HepG2 (cell line): ENCODE measurements around the gene ZIC4. TPM values are rescaled to one million over a fixed set of nuclear protein-coding genes. Genes with fewer than 3 reads are reported as not detected.

ENCODE experiments used
- ATAC-seq: fragments of 200-7000 bp; cut with Tn5 transposase; 3 replicates; pipeline ENCODE4 v1.9.1; 2020; ENCODE audit warnings: mild to moderate bottlenecking, moderate library complexity
- BruUV-seq: library from RNA; stranded (reverse); fragments of 400-500 nt; replicated peaks from 2 replicates; lab custom pipeline; 2021; lab: Mats Ljungman, UMichigan
- CTCF ChIA-PET: fragments of 300-600 bp; formaldehyde crosslinking; extraction: SDS; loops from one replicate; lab custom pipeline; 2021; ENCODE audit warnings: low total read pairs, inconsistent platforms, low intra/inter-chr PET ratio; lab: Yijun Ruan, JAX
- POLR2A ChIA-PET: fragments of 350-600 bp; sonication (Branson Sonifier 250); formaldehyde crosslinking; loops from one replicate; lab custom pipeline; 2020; ENCODE audit warnings: antibody characterized with exemption, inconsistent platforms; lab: Yijun Ruan, JAX
- DNase-seq: peaks from one replicate; pipeline ENCODE4 v3.0.0-alpha.2; 2015; ENCODE audit warnings: low spot score
- FAIRE-seq: peaks from 3 replicates; lab custom pipeline; 2011; peaks lifted over from hg19 to GRCh38; lab: Jason Lieb, UNC
- H2AFZ ChIP-seq: one replicate; pipeline ENCODE4 v1.6.1; 2011; ENCODE audit warnings: low read length, inconsistent platforms
- H3K27ac ChIP-seq: fragments of 300-600 bp; 3 replicates; pipeline ENCODE4 v1.8.0; 2011; ENCODE audit warnings: mixed run types, mild to moderate bottlenecking, mixed read lengths, low read length, inconsistent platforms; ENCODE audit not compliant: insufficient read depth; ENCODE audit errors: extremely low read length
- H3K27me3 ChIP-seq, 2 experiments: fragments of 200-600 bp in 1 of 2; 2 replicates in 1 of 2; 3 replicates in 1 of 2; pipeline versions ENCODE4 v1.6.0 to v1.8.0; 2011; ENCODE audit warnings: low read length in 2 of 2, mild to moderate bottlenecking in 2 of 2, moderate library complexity in 2 of 2, inconsistent platforms in 1 of 2; ENCODE audit not compliant: insufficient read depth in 2 of 2, control insufficient read depth in 1 of 2
- H3K36me3 ChIP-seq, 2 experiments: fragments of 200-600 bp in 1 of 2; replicated peaks in 1 of 2; 2 replicates in 1 of 2; 3 replicates in 1 of 2; pipeline versions ENCODE4 v1.5.1 to v1.8.0; 2011; ENCODE audit warnings: low read length in 2 of 2, inconsistent platforms in 1 of 2; ENCODE audit not compliant: insufficient read depth in 2 of 2, control insufficient read depth in 1 of 2
- H3K4me1 ChIP-seq: 2 replicates; pipeline ENCODE4 v1.5.1; 2012; ENCODE audit warnings: low read length, inconsistent platforms; ENCODE audit not compliant: insufficient read depth
- H3K4me2 ChIP-seq: 2 replicates; pipeline ENCODE4 v1.6.0; 2011; ENCODE audit warnings: low read depth, low read length, inconsistent platforms
- H3K4me3 ChIP-seq, 3 experiments: fragments of 200-600 bp in 1 of 3; sonication (generic), shearing (Covaris generic) in 1 of 3; replicated peaks in 1 of 3; 2 replicates each; pipeline ENCODE4 v1.5.1; 2011 to 2016; ENCODE audit warnings: low read length in 3 of 3, inconsistent platforms in 2 of 3, low read depth in 2 of 3, mild to moderate bottlenecking in 2 of 3, control low read depth in 1 of 3, mixed read lengths in 1 of 3; ENCODE audit not compliant: insufficient read depth in 1 of 3
- H3K79me2 ChIP-seq: one replicate; pipeline ENCODE4 v1.6.1; 2011; ENCODE audit warnings: low read length, inconsistent platforms; ENCODE audit not compliant: insufficient read depth
- H3K9ac ChIP-seq: 2 replicates; pipeline ENCODE4 v1.6.0; 2011; ENCODE audit warnings: mild to moderate bottlenecking, low read depth, low read length, inconsistent platforms; ENCODE audit not compliant: insufficient read depth
- H3K9me3 ChIP-seq: 2 replicates; pipeline ENCODE4 v1.5.1; 2012; ENCODE audit warnings: mild to moderate bottlenecking, low read length
- H4K20me1 ChIP-seq: 2 replicates; pipeline ENCODE4 v1.6.0; 2011; ENCODE audit warnings: inconsistent platforms, mild to moderate bottlenecking, low read length, moderate library complexity; ENCODE audit not compliant: insufficient read depth
- GATAD2A ChIP-seq: IDR thresholded peaks from 2 replicates; pipeline ENCODE4 v1.6.1; 2016
- KLF9 ChIP-seq: IDR thresholded peaks from 2 replicates; pipeline ENCODE4 v1.6.1; 2016; ENCODE audit warnings: low read depth
- MAF1 ChIP-seq: sonication (generic); formaldehyde crosslinking; IDR thresholded peaks from 2 replicates; pipeline ENCODE4 v1.5.0; 2020; ENCODE audit warnings: missing genetic modification reagents, borderline replicate concordance
- MLLT10 ChIP-seq: sonication (generic); formaldehyde crosslinking; IDR thresholded peaks from 2 replicates; pipeline ENCODE4 v1.4.0; 2020; ENCODE audit warnings: missing genetic modification reagents
- PTBP1 ChIP-seq: fragments of 200-400 bp; formaldehyde crosslinking; IDR thresholded peaks from 2 replicates; pipeline ENCODE4 v1.6.1; 2018; ENCODE audit warnings: low read length, low read depth; ENCODE audit not compliant: poor library complexity, severe bottlenecking
- TARDBP ChIP-seq: sonication (generic); formaldehyde crosslinking; IDR thresholded peaks from 2 replicates; pipeline ENCODE4 v1.8.0; 2022; ENCODE audit warnings: mild to moderate bottlenecking, missing genetic modification reagents
- WIZ ChIP-seq: sonication (generic); formaldehyde crosslinking; IDR thresholded peaks from 2 replicates; pipeline ENCODE4 v1.5.1; 2020; ENCODE audit warnings: mild to moderate bottlenecking, missing genetic modification reagents
- ZNF616 ChIP-seq: sonication (generic); formaldehyde crosslinking; IDR thresholded peaks from 2 replicates; pipeline ENCODE4 v1.5.0; 2020; ENCODE audit warnings: low read depth, mild to moderate bottlenecking, missing genetic modification reagents
- ZNF703 ChIP-seq: sonication (generic); formaldehyde crosslinking; IDR thresholded peaks from 2 replicates; pipeline ENCODE4 v1.5.1; 2020; ENCODE audit warnings: missing genetic modification reagents, mild to moderate bottlenecking, moderate library complexity, borderline replicate concordance
- ZNF746 ChIP-seq: sonication (generic); formaldehyde crosslinking; IDR thresholded peaks from 2 replicates; pipeline ENCODE4 v1.8.0; 2022; ENCODE audit warnings: mild to moderate bottlenecking, missing genetic modification reagents
- ZNF782 ChIP-seq: sonication (generic); formaldehyde crosslinking; IDR thresholded peaks from 2 replicates; pipeline ENCODE4 v1.4.0; 2020; ENCODE audit warnings: missing genetic modification reagents, mild to moderate bottlenecking, borderline replicate concordance
- ZNF879 ChIP-seq: sonication (generic); formaldehyde crosslinking; IDR thresholded peaks from 2 replicates; pipeline ENCODE4 v1.8.1; 2023; ENCODE audit warnings: missing genetic modification reagents
- WGBS: methylation state at CpG from one replicate; pipeline ENCODE4 v1.1.6; 2017; ENCODE audit warnings: low lambda C conversion rate; 5-methylcytosine and 5-hydroxymethylcytosine counted together
- in situ Hi-C: cut with HindIII; loops from 2 replicates; pipeline ENCODE4 v1.10.0; 2017; ENCODE audit warnings: low pct_unique_long_range_greater_than_20kb; ENCODE audit not compliant: extremely low pct_ligation_motif_present
- intact Hi-C: fragments of 100-400 bp; cut with micrococcal nuclease; formaldehyde crosslinking; loops from one replicate; pipeline ENCODE4 v1.10.0; 2022; ENCODE audit not compliant: unreplicated experiment
- polyA plus RNA-seq, 8 experiments: library from polyadenylated mRNA; depleted of rRNA in 3 of 8; stranded (reverse) in 7 of 8; unstranded in 1 of 8; fragments of >200 nt; fragmentation: Illumina TruSeq in 4 of 8; extraction: Trizol in 4 of 8; gene quantifications; 2 replicates each; pipeline versions ENCODE4 v1.2.1 to v1.2.3, GENCODE V29; 2011 to 2016; ENCODE audit warnings: low read depth in 4 of 8, missing spikeins in 1 of 8, mixed read lengths in 1 of 8; ENCODE audit not compliant: insufficient read depth in 1 of 8
- total RNA-seq, 5 experiments: library from RNA; depleted of rRNA; stranded (reverse); fragments of >200 nt; fragmentation: Illumina TruSeq; extraction: Trizol; gene quantifications; 2 replicates each; pipeline ENCODE4 v1.2.3, GENCODE V29; 2016; ENCODE audit warnings: low read depth in 1 of 5
- TF ChIP-seq, protein P1 (sequence below): sonication (generic); formaldehyde crosslinking; IDR thresholded peaks from 2 replicates; pipeline ENCODE4 v1.8.0; 2022; ENCODE audit warnings: mild to moderate bottlenecking, missing genetic modification reagents
- TF ChIP-seq, protein P2 (sequence below): fragments of 450-650 bp; IDR thresholded peaks from 2 replicates; pipeline ENCODE4 v1.6.1; 2016
- TF ChIP-seq, protein P3 (sequence below), 2 experiments: sonication (generic) in 1 of 2; formaldehyde crosslinking in 1 of 2; IDR thresholded peaks; 2 replicates each; pipeline versions ENCODE4 v1.5.1 to v1.6.1; 2011 to 2020; ENCODE audit warnings: borderline replicate concordance in 1 of 2, low read depth in 1 of 2, low read length in 1 of 2, mild to moderate bottlenecking in 1 of 2, missing genetic modification reagents in 1 of 2, moderate library complexity in 1 of 2
- TF ChIP-seq, protein P4 (sequence below): sonication (generic); formaldehyde crosslinking; conservative IDR thresholded peaks from 2 replicates; pipeline ENCODE4 v1.4.0; 2020; ENCODE audit warnings: missing genetic modification reagents

ZIC4 gene
- total and polyA plus RNA-seq, 2 of the 13 experiments (the other 11 are each of a cell fraction or from before 2014, with no cell fraction given): not detected

DNA sequence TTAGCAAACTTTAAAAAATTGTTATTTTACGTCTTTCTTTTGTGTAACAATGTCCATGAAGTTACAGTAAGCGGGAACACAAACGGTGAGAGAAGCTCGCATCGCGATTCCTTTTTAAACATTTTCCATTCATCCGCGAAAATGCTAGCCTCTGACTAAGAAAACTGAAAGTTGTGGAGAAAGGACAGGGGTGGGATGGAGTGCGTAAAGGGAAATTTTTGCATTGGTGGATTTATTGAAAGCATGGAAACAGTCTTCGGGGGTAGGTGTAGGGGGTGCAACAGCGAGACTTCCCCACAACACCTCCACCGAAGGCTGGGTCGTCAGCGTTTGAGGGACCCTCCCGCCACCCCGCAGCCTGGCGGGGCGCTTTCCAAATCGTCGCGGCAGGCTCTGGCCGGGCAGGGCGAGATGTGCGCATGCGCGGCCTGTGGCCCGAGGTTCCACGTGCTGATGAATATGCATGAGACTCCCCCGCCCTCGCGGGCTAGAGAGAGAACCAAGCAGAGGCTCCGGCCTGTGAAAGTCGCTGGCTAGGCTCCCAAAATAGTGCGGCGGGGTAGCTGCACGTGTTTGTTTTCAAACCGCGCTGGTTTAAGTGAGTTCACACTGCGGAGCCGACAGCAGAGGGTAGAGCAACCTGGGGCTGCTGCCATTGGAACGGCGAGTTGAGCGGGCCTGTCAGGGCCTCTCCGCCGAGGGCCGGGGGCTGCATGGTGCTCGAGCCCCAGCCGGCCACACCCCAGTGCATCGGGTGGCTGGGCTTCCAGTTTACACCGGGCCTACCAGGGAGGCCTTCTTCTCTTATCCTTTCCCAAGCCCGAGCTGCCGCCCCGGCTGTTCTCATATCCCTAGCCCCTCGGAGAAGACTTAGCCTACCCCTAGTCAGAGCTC, 12.7 kb upstream of the ZIC4 start:
- H3K27ac ChIP-seq: no peak overlapping the region
- BruUV-seq: no TSS peak
- H3K4me3 ChIP-seq: no peak overlapping the region
- intact Hi-C loops: no loop called here
- H3K9me3 ChIP-seq: no peaks in the 10 kb centered on the region
- ChIA-PET POLR2A (no interaction called here), CTCF (no interaction called here)
- H4K20me1 ChIP-seq: no peaks in the 10 kb centered on the region
- ATAC-seq (no peak), DNase-seq (no peak), FAIRE-seq (no peak)
- no peak overlapping the region for H2AFZ ChIP-seq
- no peaks in the 10 kb centered on the region for H3K36me3 ChIP-seq
- no peaks in the 10 kb centered on the region for H3K4me1 ChIP-seq
- in situ Hi-C loops: no loop called here
- no peak overlapping the region for H3K9ac ChIP-seq
- H3K4me2 ChIP-seq: no peak overlapping the region
- 37% methylated on average over 28 of the region's 54 CpGs for WGBS
- H3K79me2 ChIP-seq: no peaks in the 10 kb centered on the region
- H3K27me3 ChIP-seq: peaks cover under 1 to 56% of the 10 kb centered on the region in 2 experiments; a peak in 3 of 5 replicates
- TF ChIP-seq ZNF746 (CRISPR knock-in tag) (no peak), ZNF879 (CRISPR knock-in tag) (no peak), PTBP1 (no peak), KLF9 (no peak), MLLT10 (CRISPR knock-in tag) (no peak), TARDBP (CRISPR knock-in tag) (no peak), MAF1 (CRISPR knock-in tag) (no peak), ZNF703 (CRISPR knock-in tag) (no peak), WIZ (CRISPR knock-in tag) (no peak), ZNF616 (CRISPR knock-in tag) (no peak), ZNF782 (CRISPR knock-in tag) (no peak), GATAD2A (CRISPR knock-in tag) (no peak)
- TF ChIP-seq, protein P1, sequence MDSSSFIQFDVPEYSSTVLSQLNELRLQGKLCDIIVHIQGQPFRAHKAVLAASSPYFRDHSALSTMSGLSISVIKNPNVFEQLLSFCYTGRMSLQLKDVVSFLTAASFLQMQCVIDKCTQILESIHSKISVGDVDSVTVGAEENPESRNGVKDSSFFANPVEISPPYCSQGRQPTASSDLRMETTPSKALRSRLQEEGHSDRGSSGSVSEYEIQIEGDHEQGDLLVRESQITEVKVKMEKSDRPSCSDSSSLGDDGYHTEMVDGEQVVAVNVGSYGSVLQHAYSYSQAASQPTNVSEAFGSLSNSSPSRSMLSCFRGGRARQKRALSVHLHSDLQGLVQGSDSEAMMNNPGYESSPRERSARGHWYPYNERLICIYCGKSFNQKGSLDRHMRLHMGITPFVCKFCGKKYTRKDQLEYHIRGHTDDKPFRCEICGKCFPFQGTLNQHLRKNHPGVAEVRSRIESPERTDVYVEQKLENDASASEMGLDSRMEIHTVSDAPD: no peak
- TF ChIP-seq, protein P2, sequence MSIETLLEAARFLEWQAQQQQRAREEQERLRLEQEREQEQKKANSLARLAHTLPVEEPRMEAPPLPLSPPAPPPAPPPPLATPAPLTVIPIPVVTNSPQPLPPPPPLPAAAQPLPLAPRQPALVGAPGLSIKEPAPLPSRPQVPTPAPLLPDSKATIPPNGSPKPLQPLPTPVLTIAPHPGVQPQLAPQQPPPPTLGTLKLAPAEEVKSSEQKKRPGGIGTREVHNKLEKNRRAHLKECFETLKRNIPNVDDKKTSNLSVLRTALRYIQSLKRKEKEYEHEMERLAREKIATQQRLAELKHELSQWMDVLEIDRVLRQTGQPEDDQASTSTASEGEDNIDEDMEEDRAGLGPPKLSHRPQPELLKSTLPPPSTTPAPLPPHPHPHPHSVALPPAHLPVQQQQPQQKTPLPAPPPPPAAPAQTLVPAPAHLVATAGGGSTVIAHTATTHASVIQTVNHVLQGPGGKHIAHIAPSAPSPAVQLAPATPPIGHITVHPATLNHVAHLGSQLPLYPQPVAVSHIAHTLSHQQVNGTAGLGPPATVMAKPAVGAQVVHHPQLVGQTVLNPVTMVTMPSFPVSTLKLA: no peak
- TF ChIP-seq, protein P3, sequence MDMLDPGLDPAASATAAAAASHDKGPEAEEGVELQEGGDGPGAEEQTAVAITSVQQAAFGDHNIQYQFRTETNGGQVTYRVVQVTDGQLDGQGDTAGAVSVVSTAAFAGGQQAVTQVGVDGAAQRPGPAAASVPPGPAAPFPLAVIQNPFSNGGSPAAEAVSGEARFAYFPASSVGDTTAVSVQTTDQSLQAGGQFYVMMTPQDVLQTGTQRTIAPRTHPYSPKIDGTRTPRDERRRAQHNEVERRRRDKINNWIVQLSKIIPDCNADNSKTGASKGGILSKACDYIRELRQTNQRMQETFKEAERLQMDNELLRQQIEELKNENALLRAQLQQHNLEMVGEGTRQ (IDR thresholded peaks at IDR 0.05; ENCODE audit: low read depth, low read length): no peak
- TF ChIP-seq, protein P3 (CRISPR knock-in tag; IDR thresholded peaks at IDR 0.05; ENCODE audit: borderline replicate concordance): no peak
- TF ChIP-seq, protein P4, sequence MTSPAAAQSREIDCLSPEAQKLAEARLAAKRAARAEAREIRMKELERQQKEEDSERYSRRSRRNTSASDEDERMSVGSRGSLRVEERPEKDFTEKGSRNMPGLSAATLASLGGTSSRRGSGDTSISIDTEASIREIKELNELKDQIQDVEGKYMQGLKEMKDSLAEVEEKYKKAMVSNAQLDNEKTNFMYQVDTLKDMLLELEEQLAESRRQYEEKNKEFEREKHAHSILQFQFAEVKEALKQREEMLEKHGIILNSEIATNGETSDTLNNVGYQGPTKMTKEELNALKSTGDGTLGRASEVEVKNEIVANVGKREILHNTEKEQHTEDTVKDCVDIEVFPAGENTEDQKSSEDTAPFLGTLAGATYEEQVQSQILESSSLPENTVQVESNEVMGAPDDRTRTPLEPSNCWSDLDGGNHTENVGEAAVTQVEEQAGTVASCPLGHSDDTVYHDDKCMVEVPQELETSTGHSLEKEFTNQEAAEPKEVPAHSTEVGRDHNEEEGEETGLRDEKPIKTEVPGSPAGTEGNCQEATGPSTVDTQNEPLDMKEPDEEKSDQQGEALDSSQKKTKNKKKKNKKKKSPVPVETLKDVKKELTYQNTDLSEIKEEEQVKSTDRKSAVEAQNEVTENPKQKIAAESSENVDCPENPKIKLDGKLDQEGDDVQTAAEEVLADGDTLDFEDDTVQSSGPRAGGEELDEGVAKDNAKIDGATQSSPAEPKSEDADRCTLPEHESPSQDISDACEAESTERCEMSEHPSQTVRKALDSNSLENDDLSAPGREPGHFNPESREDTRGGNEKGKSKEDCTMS: no peak
